NCI-H748 (cell line): ENCODE data around the gene PDGFD.

ENCODE experiments used
- DNase-seq: peaks from one replicate; lab custom pipeline; 2025; ENCODE audit not compliant: unreplicated experiment; lab: John Stamatoyannopoulos, UW

The PDGFD gene

GRCh38 chr11:103960108-103960507 lies 203.8 kb downstream of the PDGFD start:
- no peak for DNase-seq

- DNase-seq = no peak
These were observed 204.5 kb downstream of the PDGFD start for GRCh38 chr11:103959279-103959942.

- no peak for DNase-seq
These were observed 205.3 kb downstream of the PDGFD start for GRCh38 chr11:103958475-103959215.

GRCh38 chr11:103953797-103954486 lies 210.0 kb downstream of the PDGFD start:
- peak; percentile 59 for DNase-seq

GRCh38 chr11:103949781-103950180 lies 214.2 kb downstream of the PDGFD start:
- DNase-seq = no peak

- DNase-seq = no peak
These were observed 215.7 kb downstream of the PDGFD start for GRCh38 chr11:103948187-103948763.

GRCh38 chr11:103947546-103947919 lies 216.4 kb downstream of the PDGFD start:
- DNase-seq = no peak

- no peak for DNase-seq
These were observed 217.0 kb downstream of the PDGFD start for GRCh38 chr11:103946793-103947545.

- DNase-seq = no peak
These were observed 219.6 kb downstream of the PDGFD start for GRCh38 chr11:103944251-103944940.

- DNase-seq = no peak
These were observed 221.3 kb downstream of the PDGFD start for GRCh38 chr11:103942646-103943045.

GRCh38 chr11:103940551-103940950 lies 223.4 kb downstream of the PDGFD start:
- no peak for DNase-seq

- DNase-seq = no peak
These were observed 224.3 kb downstream of the PDGFD start for GRCh38 chr11:103939694-103940093.

GRCh38 chr11:103936059-103936458 lies 227.9 kb downstream of the PDGFD start:
- no peak for DNase-seq

- DNase-seq = no peak
These were observed 228.7 kb downstream of the PDGFD start for GRCh38 chr11:103935219-103935618.

GRCh38 chr11:103929170-103929903 lies 234.6 kb downstream of the PDGFD start:
- DNase-seq = no peak

- no peak for DNase-seq
These were observed 235.2 kb downstream of the PDGFD start for GRCh38 chr11:103928802-103929161.

- DNase-seq = no peak
These were observed 235.7 kb downstream of the PDGFD start for GRCh38 chr11:103928040-103928801.

- DNase-seq = peak; percentile 2
These were observed 236.4 kb downstream of the PDGFD start for GRCh38 chr11:103927535-103927934.

- DNase-seq = peak; percentile 25
These were observed 237.0 kb downstream of the PDGFD start for GRCh38 chr11:103926990-103927389.
